GM12878 (cell line): ENCODE data around the gene PRKCD. TPM values are rescaled to one million over a fixed set of nuclear protein-coding genes. Genes with fewer than 3 reads are reported as not detected.

Experiments
- ATAC-seq: fragments of 200-7000 bp; cut with Tn5 transposase; 3 replicates; pipeline ENCODE4 v1.9.1; 2020; ENCODE audit warnings: mild to moderate bottlenecking, moderate library complexity
- BruUV-seq: library from RNA; stranded (reverse); fragments of 400-500 nt; replicated peaks from 2 replicates; lab custom pipeline; 2021; lab: Mats Ljungman, UMichigan
- CTCF ChIA-PET: fragments of 300-600 bp; sonication (Branson Sonifier 250); formaldehyde crosslinking; extraction: SDS; loops from one replicate; lab custom pipeline; 2021; ENCODE audit warnings: inconsistent platforms; lab: Yijun Ruan, JAX
- POLR2A ChIA-PET: fragments of 350-600 bp; formaldehyde crosslinking; extraction: SDS; loops from one replicate; lab custom pipeline; 2021; ENCODE audit warnings: inconsistent platforms; lab: Charles Lee
- RAD21 ChIA-PET: fragments of 300-600 bp; sonication (Branson Sonifier 250); formaldehyde crosslinking; loops from one replicate; lab custom pipeline; 2023; ENCODE audit warnings: antibody characterized with exemption; ENCODE audit not compliant: unreplicated experiment; lab: Charles Lee
- SMC1A ChIA-PET: fragments of 300-600 bp; sonication (Branson Sonifier 250); formaldehyde crosslinking; loops from one replicate; lab custom pipeline; 2023; ENCODE audit not compliant: unreplicated experiment, uncharacterized antibody; lab: Charles Lee
- DNase-seq: peaks from one replicate; pipeline ENCODE4 v3.0.0-alpha.2; 2011; ENCODE audit warnings: low read depth, low spot score
- FAIRE-seq: peaks from 3 replicates; lab custom pipeline; 2011; peaks lifted over from hg19 to GRCh38; lab: Jason Lieb, UNC
- H2AFZ ChIP-seq: 2 replicates; pipeline ENCODE4 v1.6.0; 2011; ENCODE audit warnings: low read depth, low read length, control low read depth; ENCODE audit not compliant: control insufficient read depth
- H3K27ac ChIP-seq: 2 replicates; pipeline ENCODE4 v1.5.1; 2011; ENCODE audit warnings: control low read depth; ENCODE audit not compliant: control insufficient read depth, insufficient read depth
- H3K27me3 ChIP-seq, 2 experiments: replicated peaks in 1 of 2; 2 replicates each; pipeline versions ENCODE4 v1.6.0 to v1.6.1; 2011; ENCODE audit warnings: low read length in 1 of 2; ENCODE audit not compliant: control insufficient read depth in 2 of 2, insufficient read depth in 2 of 2
- H3K36me3 ChIP-seq, 2 experiments: 2 replicates each; pipeline ENCODE4 v1.5.1; 2011; ENCODE audit warnings: low read length in 1 of 2; ENCODE audit not compliant: control insufficient read depth in 2 of 2, insufficient read depth in 2 of 2
- H3K4me1 ChIP-seq: 2 replicates; pipeline ENCODE4 v1.6.1; 2011; ENCODE audit warnings: mild to moderate bottlenecking, low read length, moderate library complexity, mixed read lengths; ENCODE audit not compliant: control insufficient read depth, insufficient read depth
- H3K4me2 ChIP-seq: 2 replicates; pipeline ENCODE4 v1.6.0; 2011; ENCODE audit warnings: control low read depth; ENCODE audit not compliant: control insufficient read depth, insufficient read depth
- H3K4me3 ChIP-seq: fragments of 200-600 bp; sonication (generic); 2 replicates; pipeline ENCODE4 v1.5.1; 2016
- H3K79me2 ChIP-seq: 2 replicates; pipeline ENCODE4 v1.6.0; 2011; ENCODE audit warnings: low read length; ENCODE audit not compliant: control insufficient read depth, insufficient read depth
- H3K9ac ChIP-seq: 2 replicates; pipeline ENCODE4 v1.8.0; 2011; ENCODE audit warnings: low read length, control low read depth, mixed read lengths; ENCODE audit not compliant: control insufficient read depth, insufficient read depth
- H3K9me3 ChIP-seq: replicated peaks from 3 replicates; pipeline ENCODE4 v1.5.1; 2011; ENCODE audit warnings: mild to moderate bottlenecking, low read length; ENCODE audit not compliant: control insufficient read depth, insufficient read depth
- H4K20me1 ChIP-seq: 2 replicates; pipeline ENCODE4 v1.6.0; 2011; ENCODE audit not compliant: control insufficient read depth, insufficient read depth
- ASH2L ChIP-seq: fragments of 300-600, 200-600 bp; sonication (generic); IDR thresholded peaks from 2 replicates; pipeline ENCODE4 v1.6.1; 2017; ENCODE audit warnings: low read depth, mild to moderate bottlenecking, borderline replicate concordance
- CEBPB ChIP-seq, 2 experiments: fragments of 150-350 bp in 1 of 2; IDR thresholded peaks; 2 replicates each; pipeline ENCODE4 v1.6.1; 2012 to 2014; ENCODE audit warnings: low read depth in 2 of 2, low read length in 2 of 2, borderline replicate concordance in 1 of 2, inconsistent platforms in 1 of 2
- CTCF ChIP-seq, 3 experiments: IDR thresholded peaks in 2 of 3; conservative IDR thresholded peaks in 1 of 3; 2 replicates each; pipeline ENCODE4 v1.5.1; 2011; ENCODE audit warnings: low read depth in 3 of 3, low read length in 3 of 3, mild to moderate bottlenecking in 3 of 3, control low read depth in 2 of 3, moderate library complexity in 2 of 3, inconsistent platforms in 1 of 3, mixed read lengths in 1 of 3; ENCODE audit not compliant: control insufficient read depth in 2 of 3, insufficient read depth in 1 of 3; ENCODE audit errors: extremely low read depth in 1 of 3
- FOXM1 ChIP-seq: IDR thresholded peaks from 2 replicates; pipeline ENCODE4 v1.6.1; 2012; ENCODE audit warnings: low read depth, mild to moderate bottlenecking, inconsistent platforms, low read length, moderate library complexity
- RBBP5 ChIP-seq: fragments of 200-600 bp; sonication (generic); conservative IDR thresholded peaks from 2 replicates; pipeline ENCODE4 v1.6.1; 2016
- RCOR1 ChIP-seq: conservative IDR thresholded peaks from 2 replicates; pipeline ENCODE4 v1.6.1; 2012; ENCODE audit warnings: low read depth, low read length, improper control_type of control experiment
- STAT3 ChIP-seq: IDR thresholded peaks from 2 replicates; pipeline ENCODE4 v1.6.1; 2011; ENCODE audit warnings: low read depth, low read length, improper control_type of control experiment
- TCF3 ChIP-seq: IDR thresholded peaks from 2 replicates; pipeline ENCODE4 v1.6.1; 2012; ENCODE audit warnings: low read depth, mild to moderate bottlenecking, low read length, borderline replicate concordance; ENCODE audit not compliant: insufficient read depth
- ZBTB4 ChIP-seq: fragments of 450-650 bp; formaldehyde crosslinking; IDR thresholded peaks from 2 replicates; pipeline ENCODE4 v1.4.0; 2022; ENCODE audit warnings: mild to moderate bottlenecking, moderate library complexity
- WGBS: methylation state at CpG from one replicate; pipeline ENCODE4 v1.1.6; 2016; ENCODE audit warnings: low lambda C conversion rate; ENCODE audit not compliant: insufficient replicate concordance, insufficient coverage; ENCODE audit errors: missing lambda C conversion rate; 5-methylcytosine and 5-hydroxymethylcytosine counted together
- in situ Hi-C: fragments of 300-500 bp; cut with MboI; formaldehyde crosslinking; loops from 9 replicates; pipeline ENCODE4 v1.14.3; 2018; ENCODE audit warnings: mixed read lengths
- intact Hi-C: fragments of 100-400 bp; cut with micrococcal nuclease; formaldehyde crosslinking; loops from one replicate; pipeline ENCODE4 v1.14.2; 2022; ENCODE audit not compliant: unreplicated experiment
- polyA plus RNA-seq, 11 experiments: library from polyadenylated mRNA; depleted of rRNA in 4 of 11; unstranded in 6 of 11; stranded (reverse) in 5 of 11; fragments of >200 nt; fragmentation: Nextera tagmentation in 4 of 11; fragmentation: Illumina TruSeq in 1 of 11; extraction: Ambion mirVana in 4 of 11; extraction: Trizol in 1 of 11; gene quantifications; 1 replicate in 1 of 11; 2 replicates in 10 of 11; pipeline versions ENCODE4 v1.2.1 to v1.2.3, GENCODE V29; 2011 to 2016; ENCODE audit warnings: inconsistent platforms in 2 of 11, missing spikeins in 2 of 11, low read depth in 1 of 11
- total RNA-seq, 4 experiments: library from RNA; depleted of rRNA in 3 of 4; stranded (reverse); fragments of >200 nt in 3 of 4; fragmentation: Illumina TruSeq in 1 of 4; extraction: Trizol in 1 of 4; gene quantifications; 2 replicates each; pipeline versions ENCODE4 v1.2.1 to v1.2.3, GENCODE V29; 2013 to 2021

Gene PRKCD
- total and polyA plus RNA-seq, 10 of the 15 experiments (the other 5 are each of a cell fraction or from before 2014, with no cell fraction given): 10.0 to 114 (median 42.4) TPM

GRCh38 chr3:53187430-53187829, 26.4 kb downstream of the PRKCD start:
- TF ChIP-seq CTCF (IDR thresholded peaks at IDR 0.05 in 2 of 3, conservative IDR thresholded peaks at IDR 0.05 in 1 of 3; ENCODE audit: control insufficient read depth in 2 of 3, extremely low read depth in 1 of 3, insufficient read depth in 1 of 3, low read depth in 3 of 3, low read length in 3 of 3) (no peak), TCF3 (no peak), ZBTB4 (CRISPR knock-in tag) (no peak), FOXM1 (no peak), CEBPB (IDR thresholded peaks at IDR 0.05; ENCODE audit: borderline replicate concordance in 1 of 2, low read depth in 2 of 2, low read length in 2 of 2) (no peak), ASH2L (no peak), STAT3 (no peak), RBBP5 (no peak), RCOR1 (no peak)
- peaks cover 36 to 50% of the 10 kb centered on the region in 2 experiments for H3K36me3 ChIP-seq
- ChIA-PET RAD21 (interaction anchor here (1.6 kb wide), 1 partner anchor 9 kb away, joined by 4 read pairs; no protein-coding TSS in a partner anchor), SMC1A (interaction anchor here (0.8 to 2.1 kb wide), 4 partner anchors 13 to 56 kb away, joined by 3 to 5 read pairs (median 4); no protein-coding TSS in a partner anchor), CTCF (interaction anchor here (0.9 to 1.1 kb wide), 3 partner anchors 17 to 53 kb away, joined by 3 to 5 read pairs (median 3); no protein-coding TSS in a partner anchor), POLR2A (interaction anchor here (1.3 kb wide), 1 partner anchor 17 kb away, joined by 6 read pairs; no protein-coding TSS in a partner anchor)
- no peak for FAIRE-seq
- no peak overlapping the region for H3K9ac ChIP-seq
- intact Hi-C loops: no loop called here
- H3K27me3 ChIP-seq: no peaks in the 10 kb centered on the region
- H2AFZ ChIP-seq: no peak overlapping the region
- BruUV-seq: no TSS peak
- peaks cover 48% of the 10 kb centered on the region for H3K4me1 ChIP-seq
- no peaks in the 10 kb centered on the region for H3K79me2 ChIP-seq
- no peak for DNase-seq
- in situ Hi-C loops: no loop called here
- no peaks in the 10 kb centered on the region for H4K20me1 ChIP-seq
- 100% methylated on average over 4 of the region's 4 CpGs for WGBS
- H3K4me2 ChIP-seq: no peak overlapping the region
- H3K27ac ChIP-seq: no peak overlapping the region
- no peak for ATAC-seq
- no peaks in the 10 kb centered on the region for H3K9me3 ChIP-seq
- H3K4me3 ChIP-seq: no peak overlapping the region
